NOMO-1 (cell line): ENCODE data around the gene PRTFDC1.

ENCODE experiments used
- DNase-seq, 2 experiments: peaks; one replicate each; lab custom pipeline; 2025; ENCODE audit not compliant: unreplicated experiment in 2 of 2; lab: John Stamatoyannopoulos, UW

The PRTFDC1 gene

GRCh38 chr10:24882047-24882698 lies 70.2 kb downstream of the PRTFDC1 start:
- DNase-seq, result peak; percentile 28 to 37

DNA sequence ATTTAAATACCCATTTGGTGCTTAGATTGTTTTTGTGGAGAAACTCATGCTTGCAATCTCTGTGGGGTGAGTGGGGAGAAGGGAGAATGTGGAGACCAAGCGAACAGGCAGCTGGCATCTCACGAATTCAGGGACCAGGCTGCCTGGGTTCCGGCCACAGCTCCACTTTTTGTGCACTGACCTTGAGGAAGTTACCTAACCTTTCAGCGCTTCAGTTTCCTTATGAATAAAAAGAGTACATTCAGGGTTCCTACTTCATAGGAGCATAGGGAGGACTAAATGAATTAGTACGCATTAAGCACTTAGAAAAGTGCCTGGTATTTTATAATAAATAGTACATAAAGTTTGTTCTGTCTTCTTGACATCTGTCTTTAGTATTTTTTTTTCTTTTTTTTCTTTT lies 72.5 kb downstream of the PRTFDC1 start:
- peak; percentile 24 to 68 for DNase-seq

GRCh38 chr10:24874133-24874532 lies 78.3 kb downstream of the PRTFDC1 start:
- no peak for DNase-seq

GRCh38 chr10:24873281-24873683 lies 79.1 kb downstream of the PRTFDC1 start:
- DNase-seq, result peak; percentile 67 to 96

DNA sequence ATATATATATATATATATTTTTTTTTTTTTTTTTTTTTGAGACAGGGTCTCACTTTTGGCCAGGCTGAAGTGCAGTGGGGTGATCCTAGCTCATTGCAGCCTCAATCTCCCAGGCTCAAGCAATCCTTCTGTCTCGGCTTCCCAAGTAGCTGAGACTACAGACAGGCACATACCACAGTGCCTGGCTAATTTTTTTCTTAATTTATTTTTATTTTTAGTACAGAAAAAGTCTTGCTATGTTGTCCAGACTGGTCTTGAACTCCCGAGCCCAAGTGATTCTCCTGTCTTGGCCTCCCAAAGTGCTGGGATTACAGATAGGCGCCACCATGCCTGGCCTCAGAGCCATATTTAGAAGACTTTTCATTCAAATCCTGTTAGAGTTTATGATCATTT lies 79.6 kb downstream of the PRTFDC1 start:
- DNase-seq, result no peak

DNA sequence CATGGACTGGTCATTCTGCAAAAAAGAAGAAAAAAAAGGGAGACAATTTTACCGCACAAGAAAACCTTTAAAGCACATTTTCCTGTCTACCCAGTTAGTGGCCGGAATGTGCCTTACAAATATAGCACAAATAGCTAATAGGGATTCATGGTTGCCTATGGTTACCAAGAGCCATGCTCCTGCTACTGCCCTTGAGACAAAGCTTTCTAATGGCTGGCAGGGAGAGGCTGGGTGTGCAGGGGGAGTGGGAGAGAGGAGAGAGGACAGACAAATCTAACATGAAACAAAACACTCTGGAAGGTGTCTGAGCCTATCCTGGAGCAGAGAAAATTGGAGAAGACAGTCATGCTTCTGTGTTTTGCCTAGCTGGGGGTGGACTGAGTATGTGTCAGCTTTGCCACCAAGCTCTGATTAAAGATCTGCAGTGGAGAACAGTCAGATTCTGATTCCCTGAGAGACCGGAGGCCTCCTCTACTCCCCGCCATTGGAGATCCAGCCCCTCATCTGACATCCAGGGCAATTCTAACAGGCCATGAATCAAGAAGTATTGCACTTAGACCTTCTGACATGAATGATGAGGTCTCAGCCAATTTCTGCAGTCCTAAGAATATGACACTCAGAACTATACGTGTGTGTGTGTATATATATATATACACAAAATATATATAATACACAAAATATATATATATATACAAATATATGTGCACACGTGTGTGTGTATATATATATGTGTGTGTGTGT lies 80.2 kb downstream of the PRTFDC1 start:
- DNase-seq, result no peak

- DNase-seq, result peak in 1 of 2 experiments; percentile 30
Observed at GRCh38 chr10:24871011-24871935, 81.1 kb downstream of the PRTFDC1 start.

GRCh38 chr10:24869354-24870015 lies 82.9 kb downstream of the PRTFDC1 start:
- no peak for DNase-seq

DNA sequence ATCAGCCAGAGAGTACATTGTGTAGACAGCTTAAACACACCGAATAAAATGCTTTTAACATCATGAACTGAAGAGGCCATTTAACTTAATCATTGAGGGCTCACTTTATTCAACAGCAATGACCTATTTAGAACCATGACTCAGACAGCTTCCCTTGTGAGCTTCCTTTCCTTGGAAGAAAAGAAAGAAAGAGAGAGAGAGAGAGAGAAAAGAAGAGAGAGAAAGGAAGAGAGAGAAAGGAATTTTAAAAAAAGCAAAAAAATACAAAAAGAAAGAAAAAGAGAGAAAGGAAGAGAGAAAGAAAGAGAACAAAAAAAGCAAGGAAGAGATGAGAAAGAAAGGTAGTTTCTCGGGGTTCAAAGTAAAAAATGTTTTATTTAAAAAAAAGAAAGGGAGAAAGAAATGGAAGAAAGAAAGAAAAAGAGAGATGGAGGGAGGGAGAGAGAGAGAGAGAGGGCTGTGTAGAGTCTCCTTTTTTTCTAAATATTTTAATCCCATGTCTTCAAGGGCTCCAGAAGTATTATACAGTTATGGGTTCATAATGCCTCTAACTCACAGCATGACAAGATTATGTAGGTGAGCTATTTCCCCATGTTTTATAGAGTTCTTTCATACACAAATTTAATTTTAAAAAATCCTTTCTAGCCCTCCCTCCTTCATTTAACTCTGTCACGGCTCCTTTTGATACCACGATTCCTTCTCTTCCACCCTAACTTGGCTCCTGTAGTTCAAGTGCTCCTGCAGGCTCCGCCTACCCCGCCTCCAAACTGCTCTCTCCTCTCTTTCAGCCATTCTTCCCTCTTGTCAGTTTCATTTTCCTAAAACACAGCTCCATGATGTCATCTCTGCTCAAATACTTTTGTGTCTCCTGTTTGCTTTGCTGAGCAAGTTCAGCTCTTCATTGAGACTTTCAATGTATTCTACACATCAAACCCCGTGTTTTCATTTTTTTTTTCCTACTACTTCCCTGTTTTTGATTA lies 85.5 kb downstream of the PRTFDC1 start:
- DNase-seq, result peak; percentile 22 to 48

DNA sequence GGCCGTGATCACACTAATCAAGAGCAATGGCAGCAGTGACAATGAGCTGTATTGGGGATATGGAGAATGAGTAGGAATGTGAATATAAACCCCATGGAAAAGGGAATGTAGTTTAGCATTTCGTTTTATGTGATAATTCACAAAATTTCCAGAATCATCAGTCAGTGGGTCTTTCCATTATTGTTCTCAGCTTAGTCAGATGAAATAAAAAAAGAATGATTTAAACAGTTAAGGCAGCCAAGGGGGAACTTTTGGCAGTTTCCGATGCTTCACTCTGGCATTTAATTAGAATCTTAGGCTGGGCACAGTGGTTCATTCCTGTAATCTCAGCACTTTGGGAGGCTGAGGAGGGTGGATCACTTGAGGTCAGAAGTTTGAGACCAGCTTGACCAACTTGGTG lies 86.6 kb downstream of the PRTFDC1 start:
- DNase-seq, result no peak

DNA sequence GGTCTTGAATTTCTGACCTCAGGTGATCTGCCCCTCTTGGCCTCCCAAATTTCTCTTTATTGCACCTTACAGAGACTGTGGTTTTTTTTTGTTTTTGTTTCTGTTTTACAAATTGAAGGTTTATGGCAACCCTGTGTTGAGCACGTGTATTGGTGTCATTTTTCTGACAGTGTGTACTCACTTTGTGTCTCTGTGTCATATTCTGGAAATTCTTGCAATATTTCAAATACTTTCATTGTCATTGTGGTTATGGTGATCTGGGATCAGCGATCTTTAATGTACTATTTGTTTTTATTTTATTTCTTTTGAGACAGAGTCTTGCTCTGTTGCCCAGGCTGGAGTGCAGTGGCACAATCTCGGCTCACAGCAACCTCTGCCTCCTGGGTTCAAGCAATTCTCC lies 89.8 kb downstream of the PRTFDC1 start:
- DNase-seq, result no peak

- DNase-seq, result no peak
Observed at GRCh38 chr10:24858288-24859270, 93.8 kb downstream of the PRTFDC1 start.

DNA sequence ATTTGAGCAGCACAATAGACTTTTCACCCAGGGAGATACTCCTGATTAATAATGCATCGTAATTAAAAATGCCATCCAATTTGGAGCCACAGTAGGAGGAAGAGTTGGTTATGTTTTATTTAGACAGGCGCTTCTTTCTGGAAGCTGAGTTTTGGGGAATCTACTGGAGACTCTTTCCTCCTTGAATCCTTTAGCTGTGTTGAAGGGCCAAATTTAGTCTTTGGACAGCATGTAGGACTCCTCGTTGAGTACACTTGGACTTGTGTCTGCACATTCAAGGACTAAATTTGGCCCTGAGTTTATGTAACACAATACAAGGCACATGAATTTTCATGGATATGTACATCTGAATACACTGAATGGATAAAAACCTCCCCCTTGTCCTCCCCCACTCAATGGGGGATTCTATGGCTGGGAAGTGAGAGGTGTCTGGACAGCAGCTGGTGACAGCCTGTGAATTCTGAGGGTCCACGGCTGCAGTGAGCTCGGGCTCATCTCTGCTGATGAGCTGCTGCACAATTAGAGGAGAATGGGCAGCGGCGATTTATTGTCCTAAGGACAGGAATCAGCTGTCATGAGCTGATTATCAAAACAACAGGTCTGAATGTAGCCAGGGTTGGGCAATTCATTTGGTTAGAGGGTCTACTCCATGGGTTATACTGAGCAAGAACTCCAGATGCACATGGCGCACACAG lies 95.2 kb downstream of the PRTFDC1 start:
- DNase-seq, result no peak

GRCh38 chr10:24854256-24854655 lies 98.2 kb downstream of the PRTFDC1 start:
- DNase-seq, result no peak

GRCh38 chr10:24853661-24854060 lies 98.7 kb downstream of the PRTFDC1 start:
- DNase-seq, result no peak

DNA sequence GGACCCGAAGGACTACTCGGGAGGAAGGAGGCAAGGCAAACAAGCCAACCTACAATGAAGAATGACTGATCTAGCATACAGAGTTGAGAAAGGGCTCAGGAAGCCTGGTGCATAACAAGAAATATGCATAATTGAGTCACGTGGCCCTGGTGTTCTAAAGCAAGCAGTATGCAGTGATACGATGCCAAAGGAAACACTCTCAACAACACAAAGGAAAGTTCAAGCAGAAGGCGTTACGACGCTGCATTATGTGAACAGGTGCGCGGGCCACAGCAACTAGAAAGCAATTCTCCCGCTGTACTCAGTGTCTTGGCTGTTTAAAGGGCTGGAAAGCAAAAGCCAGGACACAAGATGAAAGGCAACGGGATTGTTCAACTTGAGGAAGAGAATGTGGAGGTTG lies 100.8 kb downstream of the PRTFDC1 start:
- DNase-seq, result no peak

DNA sequence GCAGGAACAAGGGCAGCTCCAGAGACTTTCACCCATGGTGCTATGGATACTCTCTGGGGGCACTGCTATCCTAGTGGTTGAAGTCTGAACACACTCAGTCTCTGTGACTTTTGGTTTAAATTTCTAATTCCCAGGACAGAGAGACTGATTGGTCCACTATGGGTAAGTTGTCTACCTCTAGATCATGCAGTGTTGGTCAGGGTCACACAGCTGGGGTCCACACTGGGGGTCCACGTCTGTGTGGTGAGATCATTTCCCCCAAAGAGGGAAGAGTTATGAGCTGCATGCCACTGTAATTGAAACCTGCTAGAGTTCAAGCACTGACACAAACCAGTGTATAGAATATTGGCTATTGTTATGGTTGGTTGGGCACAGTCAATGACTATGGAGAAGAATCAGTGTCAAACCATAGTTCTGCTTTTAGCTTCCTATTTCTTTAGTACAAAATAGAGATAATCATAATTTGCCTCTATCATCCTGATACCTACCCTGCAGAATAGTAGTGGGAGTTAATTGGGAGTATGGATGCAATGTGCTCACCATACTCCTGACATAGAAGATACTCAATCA lies 101.6 kb downstream of the PRTFDC1 start:
- DNase-seq, result no peak
